ENCODE results near the gene GPR143.
"Not testable (repeated sequence)": the region's sequence is repeated elsewhere in the genome, so short reads cannot be mapped to it uniquely, and the experiment has no call there.

GPR143 gene

GRCh38 chrX:9765737-9766097, at the start of gene GPR143:
TSS of gene GPR143 (minus strand) at chrX:9765847. CDS start at chrX:9765817, 30 bp downstream.
- DNase-seq (ENCODE audit: low read depth in 3 of 3) = no peak

GRCh38 chrX:9811086-9811485, 45.4 kb upstream of the GPR143 start:
- not testable (repeated sequence) for DNase-seq (ENCODE audit: low read depth in 3 of 3)

- DNase-seq (ENCODE audit: low read depth in 3 of 3) = not testable (repeated sequence)
Measured at GRCh38 chrX:9809876-9810275, 44.2 kb upstream of the GPR143 start.

- DNase-seq (ENCODE audit: low read depth in 3 of 3) = no peak
Measured at GRCh38 chrX:9807355-9808182, 41.9 kb upstream of the GPR143 start.

GRCh38 chrX:9805956-9806355, 40.3 kb upstream of the GPR143 start:
- no peak for DNase-seq (ENCODE audit: low read depth in 3 of 3)

- no peak for DNase-seq (ENCODE audit: low read depth in 3 of 3)
Measured at GRCh38 chrX:9804444-9804843, 38.8 kb upstream of the GPR143 start.

- DNase-seq (ENCODE audit: low read depth in 3 of 3) = no peak
Measured at GRCh38 chrX:9802737-9803136, 37.1 kb upstream of the GPR143 start.

- no peak for DNase-seq (ENCODE audit: low read depth in 3 of 3)
Measured at GRCh38 chrX:9797384-9798360, 32.0 kb upstream of the GPR143 start.

- DNase-seq (ENCODE audit: low read depth in 3 of 3) = no peak
Measured at GRCh38 chrX:9794495-9794894, 28.8 kb upstream of the GPR143 start.

- no peak for DNase-seq (ENCODE audit: low read depth in 3 of 3)
Measured at GRCh38 chrX:9790866-9791265, 25.2 kb upstream of the GPR143 start.

- no peak for DNase-seq (ENCODE audit: low read depth in 3 of 3)
Measured at GRCh38 chrX:9789555-9789954, 23.9 kb upstream of the GPR143 start.

GRCh38 chrX:9788911-9789310, 23.3 kb upstream of the GPR143 start:
- no peak for DNase-seq (ENCODE audit: low read depth in 3 of 3)

- no peak for DNase-seq (ENCODE audit: low read depth in 3 of 3)
Measured at GRCh38 chrX:9786798-9787635, 21.4 kb upstream of the GPR143 start.

- DNase-seq (ENCODE audit: low read depth in 3 of 3) = no peak
Measured at GRCh38 chrX:9785944-9786797, 20.5 kb upstream of the GPR143 start, which contains the start of gene SHROOM2. TSS of gene SHROOM2 (plus strand) at chrX:9786429. CDS start at chrX:9786546, 117 bp downstream.

- no peak for DNase-seq (ENCODE audit: low read depth in 3 of 3)
Measured at GRCh38 chrX:9785254-9785943, 19.8 kb upstream of the GPR143 start.

- no peak for DNase-seq (ENCODE audit: low read depth in 3 of 3)
Measured at GRCh38 chrX:9784332-9784731, 18.7 kb upstream of the GPR143 start.

- no peak for DNase-seq (ENCODE audit: low read depth in 3 of 3)
Measured at GRCh38 chrX:9781941-9782340, 16.3 kb upstream of the GPR143 start.

GRCh38 chrX:9775930-9776329, 10.3 kb upstream of the GPR143 start:
- DNase-seq (ENCODE audit: low read depth in 3 of 3) = no peak

- DNase-seq (ENCODE audit: low read depth in 3 of 3) = no peak
Measured at GRCh38 chrX:9772943-9773342, 7.3 kb upstream of the GPR143 start.

- DNase-seq (ENCODE audit: low read depth in 3 of 3) = no peak
Measured at GRCh38 chrX:9770319-9770718, 4.7 kb upstream of the GPR143 start.

All from stimulated activated CD4-positive, alpha-beta T cell treated with anti-CD3 and anti-CD28 coated beads, TNF-alpha, amount 100 ng/mL, for 24 hours (primary cell).